ENCODE results near the gene OGT. TPM values are rescaled to one million over a fixed set of nuclear protein-coding genes. Genes with fewer than 3 reads are reported as not detected.

The OGT gene
- total and polyA plus RNA-seq, 4 donors = 10.1 to 272 (median 148) TPM

Other genes starting within 250 kb of the OGT start
- gene NONO, start 249.5 kb upstream of the OGT start, total RNA-seq = 100 to 1,000 TPM; 191 to 208 TPM
- 100 to 1,000 TPM in 1 of 2 donors, 10 to 100 TPM in 1; 85.8 to 158 TPM for gene NONO, start 249.5 kb upstream of the OGT start, polyA plus RNA-seq
- gene ITGB1BP2, start 231.4 kb upstream of the OGT start, total RNA-seq = 10 to 100 TPM; 12.6 to 22.3 TPM
- gene ITGB1BP2, start 231.4 kb upstream of the OGT start, polyA plus RNA-seq = 10 to 100 TPM; 10.8 to 14.9 TPM
- gene TAF1, start 166.7 kb upstream of the OGT start, total RNA-seq = 10 to 100 TPM; 45.0 to 58.5 TPM
- gene TAF1, start 166.7 kb upstream of the OGT start, polyA plus RNA-seq = 10 to 100 TPM in 1 of 2 donors, 1 to 10 TPM in 1; 5.5 to 15.2 TPM
- gene GCNA, start 45.3 kb downstream of the OGT start, total RNA-seq = 1 to 10 TPM; 1.9 to 4.8 TPM
- 1 to 10 TPM in 1 of 2 donors, under 1 TPM in 1; 0.38 to 5.4 TPM for gene GCNA, start 45.3 kb downstream of the OGT start, polyA plus RNA-seq
- gene CXCR3, start 85.4 kb downstream of the OGT start, total RNA-seq = under 1 TPM; 0.49 to 0.69 TPM
- under 1 TPM in 1 of 2 donors, not detected in 1; 0.50 TPM for gene CXCR3, start 85.4 kb downstream of the OGT start, polyA plus RNA-seq
- gene CXorf49, start 185.2 kb downstream of the OGT start, total RNA-seq = not detected
- not detected for gene CXorf49, start 185.2 kb downstream of the OGT start, polyA plus RNA-seq
- gene CXorf49B, start 230.2 kb downstream of the OGT start, total RNA-seq = not detected
- gene CXorf49B, start 230.2 kb downstream of the OGT start, polyA plus RNA-seq = not detected

All from aorta (tissue), 4 donors.